ENCODE results near the gene SEMA6C.

SEMA6C gene

GRCh38 chr1:151158751-151159251, 12.4 kb upstream of the SEMA6C start:
- DNase-seq = peak; percentile 16

GRCh38 chr1:151158326-151158725, 11.9 kb upstream of the SEMA6C start:
- DNase-seq = peak; percentile 29

DNA sequence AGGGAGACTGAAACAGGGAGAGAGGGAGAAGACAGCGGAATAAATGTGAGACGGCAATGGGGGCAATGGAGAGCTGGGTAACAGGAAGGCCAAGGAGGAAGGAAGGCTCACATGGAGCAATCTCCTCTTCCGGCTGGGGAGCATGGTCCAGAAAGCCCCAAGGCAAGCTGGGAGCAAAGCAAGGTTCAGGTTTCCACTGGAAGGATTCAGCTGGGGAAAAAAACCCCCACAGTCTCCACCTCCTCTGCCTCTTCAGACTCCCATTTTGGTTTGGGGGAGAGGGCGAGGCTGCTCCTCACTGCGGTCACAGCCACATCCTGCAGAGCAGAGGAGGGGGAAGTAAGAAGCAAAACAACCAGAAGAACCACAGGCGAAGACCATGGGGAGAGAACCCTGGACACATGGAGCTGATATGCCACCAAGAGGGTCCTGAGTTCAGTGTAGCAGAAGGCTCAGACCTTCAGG, 10.7 kb upstream of the SEMA6C start:
- peak; percentile 74 for DNase-seq

- peak; percentile 90 for DNase-seq
Observed at GRCh38 chr1:151156515-151156819, 10.0 kb upstream of the SEMA6C start, which contains the start of gene TNFAIP8L2. Gene TNFAIP8L2 (plus strand): TSS chr1:151156649. CDS start chr1:151158698, 2,049 bp downstream.

- no peak for DNase-seq
Observed at GRCh38 chr1:151147665-151148064, 1.2 kb upstream of the SEMA6C start.

- no peak for DNase-seq
Observed at GRCh38 chr1:151147132-151147503, 687 bp upstream of the SEMA6C start.

- no peak for DNase-seq
Observed at GRCh38 chr1:151146072-151146411, 389 bp downstream of the SEMA6C start.

GRCh38 chr1:151145304-151146071, 943 bp downstream of the SEMA6C start:
- peak; percentile 41 for DNase-seq

GRCh38 chr1:151144474-151145303, 1.7 kb downstream of the SEMA6C start:
- DNase-seq = no peak

GRCh38 chr1:151143986-151144385, 2.4 kb downstream of the SEMA6C start:
- no peak for DNase-seq

GRCh38 chr1:151143057-151143435, 3.4 kb downstream of the SEMA6C start:
- no peak for DNase-seq

- DNase-seq = no peak
Observed at GRCh38 chr1:151142411-151143056, 3.9 kb downstream of the SEMA6C start.

DNA sequence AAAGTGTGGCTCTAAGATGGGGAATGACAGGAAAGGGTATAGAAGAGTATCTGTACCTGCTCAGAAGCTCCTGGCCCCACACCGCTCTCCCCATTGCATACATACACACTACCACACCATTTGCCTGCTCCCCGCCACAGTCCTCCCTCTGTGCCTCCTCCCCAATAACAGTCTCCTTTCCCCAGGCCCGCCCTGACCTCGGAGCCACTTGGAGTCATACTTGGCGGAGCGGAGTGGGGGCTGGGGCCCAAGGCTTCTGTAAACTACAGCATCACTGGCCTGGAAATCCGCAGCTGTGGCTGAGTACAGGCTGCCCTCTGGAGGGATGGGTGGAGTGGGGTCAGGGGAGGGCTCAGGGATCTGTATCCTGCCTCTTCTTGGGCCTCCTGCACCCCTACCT, 8.6 kb downstream of the SEMA6C start:
- DNase-seq = no peak

DNA sequence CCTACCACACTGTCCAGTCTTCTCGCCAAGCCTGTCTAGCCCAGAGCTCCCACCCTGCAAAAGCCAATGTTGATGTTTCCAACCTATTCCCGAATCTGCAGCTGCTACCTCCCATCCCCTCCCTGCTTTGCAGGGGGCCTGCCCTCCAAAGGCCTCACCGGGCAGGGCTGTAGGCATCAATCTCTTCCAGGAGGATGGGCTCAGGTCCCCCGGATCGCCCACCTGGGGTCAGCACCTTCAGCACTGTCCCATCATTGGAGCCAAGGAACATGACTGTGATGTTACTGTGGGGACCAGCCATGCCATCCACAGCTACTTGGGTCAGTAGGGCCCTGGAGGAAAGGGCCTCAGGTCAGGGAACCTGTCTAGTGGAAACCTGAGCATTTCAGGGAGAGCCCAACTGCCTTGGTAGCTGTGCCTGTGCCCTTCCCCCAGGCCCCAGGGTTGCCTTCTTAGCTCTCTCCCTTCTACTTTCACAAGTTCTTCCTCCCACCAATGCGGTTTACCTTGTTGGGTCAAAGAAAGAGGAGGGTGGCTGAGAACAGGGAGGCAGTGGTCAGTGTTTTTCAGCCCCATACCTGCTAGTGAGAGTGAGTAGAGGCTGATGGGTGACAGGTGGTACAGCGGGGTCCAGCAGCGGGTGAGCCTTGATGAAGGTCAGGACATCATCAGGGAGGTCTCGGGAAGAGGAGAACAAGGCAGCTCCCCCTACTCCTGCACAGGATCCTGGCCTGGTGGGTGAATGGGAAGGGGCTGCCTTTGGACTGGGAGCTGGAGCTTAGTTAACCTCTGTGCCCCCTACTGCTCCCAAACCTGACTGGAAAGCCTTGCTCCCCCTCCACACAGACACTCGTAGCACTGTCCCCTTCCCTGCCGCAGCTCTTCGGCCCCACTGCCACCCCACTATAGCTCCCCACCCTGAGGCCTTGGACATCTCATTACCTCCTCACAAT, 10.7 kb downstream of the SEMA6C start:
- DNase-seq = no peak

DNA sequence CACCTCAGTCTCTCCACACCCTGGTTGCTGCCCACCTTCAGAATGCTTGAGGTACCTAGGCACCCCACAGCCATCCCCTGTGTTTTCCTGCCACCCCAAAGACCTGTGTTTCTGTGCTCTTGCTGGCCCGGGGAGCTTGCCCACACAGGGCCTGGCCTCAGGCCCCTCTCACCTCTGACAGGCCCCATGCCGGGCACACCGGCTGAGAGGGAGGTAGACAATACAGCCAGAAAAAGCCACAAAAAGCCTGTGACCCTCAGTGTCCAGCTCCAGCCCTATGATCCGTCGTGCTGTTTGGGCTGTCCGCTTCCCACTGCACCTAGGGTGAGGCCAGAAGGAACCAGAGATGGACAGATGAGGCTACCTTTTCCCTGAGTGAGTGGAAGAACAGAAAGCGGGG, 11.4 kb downstream of the SEMA6C start:
- DNase-seq = no peak

- no peak for DNase-seq
Observed at GRCh38 chr1:151134396-151134795, 12.0 kb downstream of the SEMA6C start.

GRCh38 chr1:151133018-151133806, 13.2 kb downstream of the SEMA6C start:
- no peak for DNase-seq

DNA sequence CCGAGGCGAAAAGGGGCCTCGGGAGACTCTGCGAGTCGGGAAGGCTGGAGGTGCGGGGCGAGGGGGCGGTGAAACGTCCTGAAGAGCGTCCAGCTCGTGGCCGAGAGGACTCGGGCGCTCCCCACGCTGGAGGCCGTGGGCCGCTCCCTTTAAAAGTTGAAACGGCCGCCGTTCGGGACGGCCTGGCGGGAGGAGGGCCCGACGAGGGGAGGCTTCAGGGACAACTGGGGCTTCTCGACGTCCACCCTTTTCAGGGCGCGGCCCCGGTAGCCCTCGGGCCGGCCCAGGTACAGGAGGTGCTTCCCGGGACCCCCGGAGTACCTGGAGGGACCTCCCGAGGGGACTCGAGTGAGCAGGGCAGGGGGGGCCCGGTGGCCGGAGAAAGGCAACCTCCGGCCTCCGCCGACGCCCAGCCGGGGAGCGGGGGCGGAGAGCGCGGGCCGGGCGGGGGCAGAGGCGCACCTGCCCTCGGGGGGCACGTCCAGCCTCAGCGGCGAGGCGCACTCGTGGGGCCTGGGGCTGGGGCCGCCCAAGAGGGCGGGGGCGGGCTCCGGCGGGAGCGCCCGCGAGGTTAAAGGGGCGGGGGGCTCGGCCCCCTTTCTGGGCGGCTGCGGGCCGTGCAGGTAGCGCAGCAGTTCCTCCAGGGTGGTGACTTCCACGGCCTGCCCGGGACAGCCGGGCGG, 14.0 kb downstream of the SEMA6C start:
- no peak for DNase-seq

- DNase-seq = no peak
Observed at GRCh38 chr1:151131701-151132334, 14.6 kb downstream of the SEMA6C start.

GRCh38 chr1:151130987-151131586, 15.3 kb downstream of the SEMA6C start:
- peak; percentile 84 for DNase-seq
